HG03095 (cell line): ENCODE data around the gene DNAJC24.
"Not testable (repeated sequence)": the region's sequence is repeated elsewhere in the genome, so short reads cannot be mapped to it uniquely, and the experiment has no call there.

Experiments used
- ATAC-seq: cut with Tn5 transposase; IDR thresholded peaks from one replicate; pipeline ENCODE4 v1.9.1; 2021; ENCODE audit warnings: moderate library complexity; ENCODE audit not compliant: unreplicated experiment

Gene DNAJC24

GRCh38 chr11:31369348-31370329 is at the start of gene DNAJC24, which contains the start of gene DCDC1:
TSS of gene DNAJC24 (plus strand) at chr11:31369860. CDS start at chr11:31370749, 889 bp downstream.
TSS of gene DCDC1 (minus strand) at chr11:31369739. CDS start at chr11:31328280, 41,459 bp downstream.
- ATAC-seq: peak; percentile 99

- not testable (repeated sequence) for ATAC-seq
Observed at GRCh38 chr11:31321494-31321893, 48.2 kb upstream of the DNAJC24 start.

DNA sequence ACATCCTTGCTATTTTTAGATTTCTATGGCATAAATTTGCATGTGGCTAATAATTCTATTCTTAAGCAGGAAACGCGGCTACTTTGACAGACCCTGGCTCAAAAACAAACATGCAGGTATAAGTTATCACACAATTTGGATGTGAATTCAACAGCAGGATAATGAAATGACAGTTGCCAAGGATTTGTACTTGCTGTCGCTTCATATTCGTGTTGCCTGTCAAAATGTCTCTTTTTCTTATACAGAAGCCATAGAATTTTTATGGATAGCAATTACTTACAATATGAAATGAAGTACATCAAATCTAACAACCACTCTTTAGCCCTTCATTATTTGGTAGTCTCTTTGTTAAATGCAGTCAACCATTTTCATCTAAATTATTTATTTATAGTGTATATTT is 46.5 kb upstream of the DNAJC24 start:
- no peak for ATAC-seq

DNA sequence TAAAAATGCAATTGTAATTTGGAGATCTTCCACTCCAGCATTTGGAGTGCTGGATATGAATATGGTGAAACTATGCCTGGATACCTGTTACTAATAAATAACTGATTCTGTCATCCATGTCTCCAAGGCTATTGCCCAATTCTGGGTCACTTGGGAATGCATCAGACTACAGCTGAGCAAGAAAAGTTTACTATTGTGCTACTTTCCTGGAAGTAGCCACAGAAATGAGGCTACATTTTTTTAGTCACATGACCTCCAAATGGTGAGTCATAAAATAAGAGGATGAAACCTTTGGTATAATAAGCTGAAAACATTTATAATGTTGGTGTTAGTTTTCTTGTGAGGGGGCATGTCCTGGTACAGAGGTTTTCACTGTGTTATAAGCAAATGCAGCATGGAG is 44.5 kb upstream of the DNAJC24 start:
- no peak for ATAC-seq

- ATAC-seq: peak; percentile 68
Observed at GRCh38 chr11:31326470-31327148, 43.1 kb upstream of the DNAJC24 start.

- ATAC-seq: no peak
Observed at GRCh38 chr11:31327417-31327816, 42.2 kb upstream of the DNAJC24 start.

DNA sequence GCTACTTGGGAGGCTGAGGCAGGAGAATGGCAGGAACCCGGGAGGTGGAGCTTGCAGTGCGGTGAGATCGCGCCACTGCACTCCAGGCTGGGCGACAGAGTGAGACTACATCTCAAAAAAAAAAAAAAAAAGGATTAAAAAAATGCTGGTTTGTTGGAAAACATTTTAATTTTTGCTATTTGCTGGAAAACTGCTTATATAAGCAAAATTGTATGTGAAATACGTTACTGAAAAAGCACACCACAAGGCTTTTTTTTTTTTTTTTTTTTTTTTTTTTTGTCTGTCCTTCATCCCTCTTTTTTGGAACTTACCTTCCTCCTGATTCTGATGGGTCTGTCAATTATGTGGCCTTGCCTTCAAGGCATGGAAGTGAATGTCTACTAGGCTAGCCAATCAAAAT is 41.0 kb upstream of the DNAJC24 start:
- no peak for ATAC-seq

GRCh38 chr11:31337806-31338205 is 31.9 kb upstream of the DNAJC24 start:
- no peak for ATAC-seq

DNA sequence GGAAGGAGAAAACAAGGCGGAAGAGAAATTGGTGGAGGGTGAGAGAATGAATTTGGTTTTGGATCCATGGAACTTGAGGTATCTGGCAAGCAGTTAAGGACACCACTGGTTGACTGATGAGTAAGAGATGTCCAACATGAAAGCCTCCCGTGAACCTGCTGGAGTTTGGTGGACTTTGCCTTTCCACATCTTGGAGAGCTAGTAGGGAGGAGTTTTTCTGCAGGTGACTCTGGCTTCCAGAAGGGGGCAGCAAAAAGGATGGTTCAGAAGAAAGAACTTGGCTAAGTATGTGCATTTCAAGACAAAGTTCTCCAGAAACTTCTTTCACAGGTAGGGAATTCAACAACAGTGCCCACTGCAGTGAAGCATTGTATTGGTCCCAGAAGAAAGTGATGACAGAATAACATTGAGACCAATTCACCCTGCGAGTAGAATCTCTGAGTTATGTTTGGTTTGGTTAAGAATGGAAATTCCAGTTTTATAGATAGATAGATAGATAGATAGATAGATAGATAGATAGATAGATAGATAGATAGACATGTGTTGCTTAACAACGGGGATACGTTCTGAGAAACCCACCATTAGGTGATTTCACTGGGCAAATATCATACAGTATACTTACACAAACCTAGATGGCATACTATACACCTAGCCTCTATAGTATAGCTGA is 28.6 kb upstream of the DNAJC24 start:
- ATAC-seq: no peak

DNA sequence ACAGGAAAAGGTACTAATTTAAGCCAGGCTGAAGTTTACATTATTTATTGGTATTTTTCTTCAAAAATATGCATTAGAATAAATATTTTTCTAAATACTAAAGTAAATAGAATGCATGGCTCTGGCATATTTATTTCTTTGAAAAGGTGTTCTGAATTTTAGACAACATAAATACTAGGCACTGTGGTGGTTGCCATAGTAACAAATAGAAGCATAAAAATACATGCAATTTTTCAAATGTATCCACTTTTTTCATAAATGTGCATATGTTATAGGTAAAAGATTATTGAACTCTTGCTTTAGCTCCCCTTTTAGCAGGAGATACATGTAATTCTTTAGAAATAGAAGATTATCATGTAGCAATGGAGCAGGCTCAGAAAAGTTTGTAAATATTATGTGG is 18.5 kb upstream of the DNAJC24 start:
- no peak for ATAC-seq

DNA sequence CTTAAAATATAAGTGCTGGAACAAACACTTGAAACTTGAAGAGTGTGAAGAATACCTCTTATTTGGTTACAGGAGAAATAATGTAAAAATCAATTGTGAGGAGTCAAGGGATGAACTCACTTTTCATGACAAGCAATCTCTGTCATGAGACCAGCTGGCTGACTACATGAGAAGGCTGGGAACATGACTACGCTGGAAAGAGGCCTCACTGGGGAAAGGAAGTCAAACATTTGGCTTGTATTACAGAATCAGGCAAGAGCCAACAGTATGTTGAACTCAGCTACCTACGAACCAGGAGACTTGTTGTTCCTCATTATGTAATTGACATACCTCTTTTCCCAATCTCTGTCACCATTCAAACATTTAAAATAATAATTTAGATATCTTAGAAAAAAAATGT is 14.5 kb upstream of the DNAJC24 start:
- no peak for ATAC-seq

GRCh38 chr11:31355817-31356216 is 13.8 kb upstream of the DNAJC24 start:
- ATAC-seq: no peak

DNA sequence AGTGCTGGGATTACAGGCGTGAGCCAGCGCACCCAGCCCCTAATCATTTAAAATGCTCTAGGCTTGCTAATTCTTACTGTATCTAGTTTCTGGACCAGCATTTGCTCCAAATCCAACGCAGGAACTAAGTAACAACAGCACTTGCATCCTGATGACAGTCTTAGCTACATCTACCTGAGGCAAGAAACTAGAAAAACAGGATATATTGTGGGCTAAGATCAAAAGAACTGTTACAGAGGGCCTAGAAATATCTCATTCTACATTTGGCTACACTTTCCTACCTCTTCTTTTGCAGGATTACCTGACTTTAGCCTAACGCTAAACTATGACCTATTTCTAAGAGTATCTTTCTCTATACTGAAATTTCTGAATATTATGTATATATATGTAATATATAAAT is 7.9 kb upstream of the DNAJC24 start:
- no peak for ATAC-seq

DNA sequence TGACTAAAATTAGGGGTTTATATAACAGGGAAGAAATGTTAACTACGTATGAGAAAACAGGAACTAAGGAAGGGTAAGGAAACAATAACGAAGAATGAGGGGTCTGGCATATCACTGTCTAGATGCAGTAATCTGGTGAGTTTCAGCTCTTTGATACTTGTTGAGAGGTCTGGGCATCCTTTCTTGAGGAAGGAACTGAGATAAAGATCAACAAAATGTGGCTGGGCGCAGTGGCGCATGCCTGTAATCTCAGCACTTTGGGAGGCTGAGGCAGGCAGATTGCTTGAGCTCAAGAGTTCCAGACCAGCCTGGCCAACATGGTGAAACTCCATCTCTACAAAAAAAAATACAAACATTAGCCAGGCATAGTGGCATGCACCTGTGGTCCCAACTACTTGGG is 2.9 kb upstream of the DNAJC24 start:
- ATAC-seq: no peak

DNA sequence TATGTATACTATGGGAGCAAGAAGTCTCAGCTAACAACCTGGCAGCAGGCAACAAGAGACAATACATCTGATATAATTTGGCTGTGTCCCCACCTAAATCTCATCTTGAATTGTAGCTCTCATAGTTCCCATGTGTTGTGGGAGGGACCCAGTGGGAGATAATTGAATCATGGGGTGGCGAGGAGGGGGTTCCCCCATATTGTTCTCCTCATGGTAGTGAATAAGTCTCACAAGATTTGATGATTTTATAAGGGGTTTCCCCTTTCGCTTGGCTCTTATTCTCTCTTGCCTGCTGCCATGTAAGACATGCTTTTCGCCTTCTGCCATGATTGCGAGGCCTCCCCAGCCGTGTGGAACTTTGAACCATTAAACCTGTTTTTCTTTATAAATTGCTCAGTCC is 6.2 kb downstream of the DNAJC24 start:
- no peak for ATAC-seq

DNA sequence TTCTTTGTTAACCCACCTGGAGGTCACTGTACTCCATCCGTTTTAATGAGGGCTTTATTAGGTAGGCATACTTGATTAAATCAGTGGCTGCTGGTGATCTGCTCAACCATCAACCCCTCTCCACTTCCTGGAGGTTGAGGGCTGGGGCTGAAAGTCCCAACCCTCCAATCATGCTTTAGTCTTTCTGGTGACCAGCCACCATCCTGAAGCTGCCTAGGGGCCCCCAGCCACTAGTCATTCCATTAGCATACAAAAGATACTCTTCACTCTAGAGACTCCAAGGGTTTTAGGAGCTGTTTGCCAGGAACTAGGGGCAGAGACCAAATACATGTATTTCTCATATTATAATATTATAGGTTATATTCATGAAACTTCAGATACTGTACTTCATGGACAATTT is 13.5 kb downstream of the DNAJC24 start:
- no peak for ATAC-seq

DNA sequence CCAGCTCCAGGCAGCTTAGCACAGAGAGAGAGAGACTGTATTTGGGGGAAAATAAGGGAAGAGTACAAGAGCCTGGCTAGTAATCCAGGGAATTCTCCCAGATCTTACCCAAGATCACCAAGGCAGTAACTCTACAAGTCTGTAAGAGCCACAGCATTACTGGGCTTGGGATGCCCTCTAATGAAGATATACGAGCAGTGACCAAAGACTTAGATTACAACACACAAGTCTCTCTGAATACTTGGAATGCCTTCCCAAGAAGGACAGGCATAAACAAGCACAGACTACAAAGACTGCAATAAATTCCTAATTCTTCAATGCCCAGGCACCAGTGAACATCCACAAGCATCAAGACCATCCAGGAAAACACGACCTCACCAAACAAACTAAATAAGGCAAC is 17.7 kb downstream of the DNAJC24 start:
- no peak for ATAC-seq

GRCh38 chr11:31397239-31397834 is 27.7 kb downstream of the DNAJC24 start:
- ATAC-seq: no peak

GRCh38 chr11:31404614-31405013 is 35.0 kb downstream of the DNAJC24 start:
- no peak for ATAC-seq

DNA sequence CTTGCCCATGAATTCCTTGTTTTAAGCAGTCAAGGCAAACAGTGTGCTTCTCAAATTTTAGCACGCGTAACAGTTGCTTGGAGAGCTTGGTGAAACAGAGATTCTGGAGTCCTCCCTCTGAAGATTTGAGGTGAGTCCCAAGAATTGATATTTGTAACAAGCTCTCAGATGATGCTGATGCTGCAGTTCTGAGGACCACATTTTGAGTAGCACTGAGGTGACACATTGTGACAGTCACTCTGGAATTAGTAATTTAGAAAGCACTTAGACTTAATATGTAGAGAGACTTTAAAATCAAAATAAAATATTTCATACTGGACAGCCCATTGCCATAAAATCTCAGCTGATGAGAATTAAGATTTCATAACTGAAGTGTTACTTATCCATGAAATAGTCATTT is 38.5 kb downstream of the DNAJC24 start:
- no peak for ATAC-seq

DNA sequence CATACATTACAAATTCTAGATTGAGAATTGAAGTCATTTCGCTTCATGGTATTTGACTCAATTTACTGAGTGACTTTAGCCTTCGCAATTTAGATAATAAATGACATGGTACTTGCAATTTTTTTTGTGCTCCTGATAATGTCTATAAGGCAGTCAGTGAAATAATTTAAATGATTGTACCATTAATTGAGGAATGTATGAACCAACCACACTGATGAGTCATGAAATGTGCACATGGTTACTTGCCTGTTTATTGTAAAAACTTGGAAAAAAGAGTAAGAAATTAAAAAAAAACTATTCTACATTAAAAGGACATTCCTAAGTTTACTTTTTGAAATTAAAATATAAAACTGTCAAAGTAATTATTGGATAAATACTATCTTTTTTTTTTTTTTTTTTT is 43.3 kb downstream of the DNAJC24 start:
- ATAC-seq: no peak
